ENCODE measurements around the gene LGALS16.
"Not testable (repeated sequence)": the region's sequence is repeated elsewhere in the genome, so short reads cannot be mapped to it uniquely, and the experiment has no call there.

The LGALS16 gene

GRCh38 chr19:39655613-39656012 is at the start of gene LGALS16:
Gene LGALS16, plus strand, starts transcription at chr19:39655913. Its CDS starts 49 bp downstream, at chr19:39655962.
- Mint-ChIP-seq H3K36me3 (ENCODE audit: low read depth) (no peaks in the 10 kb centered on the region), H3K27ac (no peak within 1 kb of the TSS), H3K4me1 (ENCODE audit: low read depth) (no peaks in the 10 kb centered on the region), H3K4me3 (no peak within 1 kb of the TSS), H3K9me3 (no peaks in the 10 kb centered on the region), H3K27me3 (ENCODE audit: low read depth) (peaks cover 33% of the 10 kb centered on the region)
- no peak for DNase-seq (ENCODE audit: low spot score)

- Mint-ChIP-seq H3K4me3 (no peak overlapping the region), H3K9me3 (no peaks in the 10 kb centered on the region), H3K27me3 (ENCODE audit: low read depth) (no peaks in the 10 kb centered on the region), H3K4me1 (ENCODE audit: low read depth) (no peaks in the 10 kb centered on the region), H3K36me3 (ENCODE audit: low read depth) (no peaks in the 10 kb centered on the region), H3K27ac (no peak overlapping the region)
- DNase-seq (ENCODE audit: low spot score) = no peak
Measured at GRCh38 chr19:39607021-39607420, 48.7 kb upstream of the LGALS16 start.

GRCh38 chr19:39607561-39607960 is 48.2 kb upstream of the LGALS16 start:
- DNase-seq (ENCODE audit: low spot score) = no peak
- Mint-ChIP-seq H3K4me3 (no peak overlapping the region), H3K4me1 (ENCODE audit: low read depth) (no peaks in the 10 kb centered on the region), H3K36me3 (ENCODE audit: low read depth) (no peaks in the 10 kb centered on the region), H3K27me3 (ENCODE audit: low read depth) (no peaks in the 10 kb centered on the region), H3K9me3 (no peaks in the 10 kb centered on the region), H3K27ac (no peak overlapping the region)

- H3K4me3 Mint-ChIP-seq = no peak overlapping the region
- no peaks in the 10 kb centered on the region for H3K36me3 Mint-ChIP-seq (ENCODE audit: low read depth)
- peaks cover 3% of the 10 kb centered on the region for H3K27me3 Mint-ChIP-seq (ENCODE audit: low read depth)
- H3K4me1 Mint-ChIP-seq (ENCODE audit: low read depth) = no peaks in the 10 kb centered on the region
- DNase-seq (ENCODE audit: low spot score) = no peak
- no peaks in the 10 kb centered on the region for H3K9me3 Mint-ChIP-seq
- no peak overlapping the region for H3K27ac Mint-ChIP-seq
Measured at GRCh38 chr19:39613597-39613996, 42.1 kb upstream of the LGALS16 start.

- H3K4me1 Mint-ChIP-seq (ENCODE audit: low read depth) = no peaks in the 10 kb centered on the region
- H3K9me3 Mint-ChIP-seq = no peaks in the 10 kb centered on the region
- no peak overlapping the region for H3K4me3 Mint-ChIP-seq
- H3K36me3 Mint-ChIP-seq (ENCODE audit: low read depth) = no peaks in the 10 kb centered on the region
- H3K27me3 Mint-ChIP-seq (ENCODE audit: low read depth) = peaks cover 32% of the 10 kb centered on the region
- DNase-seq (ENCODE audit: low spot score) = no peak
- no peak overlapping the region for H3K27ac Mint-ChIP-seq
Measured at GRCh38 chr19:39617745-39618144, 38.0 kb upstream of the LGALS16 start.

- H3K9me3 Mint-ChIP-seq = no peaks in the 10 kb centered on the region
- H3K4me1 Mint-ChIP-seq (ENCODE audit: low read depth) = no peaks in the 10 kb centered on the region
- no peak overlapping the region for H3K27ac Mint-ChIP-seq
- no peak overlapping the region for H3K4me3 Mint-ChIP-seq
- H3K36me3 Mint-ChIP-seq (ENCODE audit: low read depth) = no peaks in the 10 kb centered on the region
- DNase-seq (ENCODE audit: low spot score) = no peak
- peaks cover 37% of the 10 kb centered on the region for H3K27me3 Mint-ChIP-seq (ENCODE audit: low read depth)
Measured at GRCh38 chr19:39623946-39624345, 31.8 kb upstream of the LGALS16 start.

GRCh38 chr19:39627631-39628030 is 28.1 kb upstream of the LGALS16 start:
- H3K36me3 Mint-ChIP-seq (ENCODE audit: low read depth); H3K9me3 Mint-ChIP-seq; H3K4me1 Mint-ChIP-seq (ENCODE audit: low read depth); H3K27ac Mint-ChIP-seq; H3K4me3 Mint-ChIP-seq; DNase-seq (ENCODE audit: low spot score): not testable (repeated sequence)
- H3K27me3 Mint-ChIP-seq (ENCODE audit: low read depth) = peaks cover 10% of the 10 kb centered on the region

GRCh38 chr19:39631178-39631577 is 24.5 kb upstream of the LGALS16 start:
- Mint-ChIP-seq H3K36me3 (ENCODE audit: low read depth) (no peaks in the 10 kb centered on the region), H3K4me1 (ENCODE audit: low read depth) (no peaks in the 10 kb centered on the region), H3K9me3 (no peaks in the 10 kb centered on the region), H3K27me3 (ENCODE audit: low read depth) (peaks cover 12% of the 10 kb centered on the region), H3K27ac (no peak overlapping the region), H3K4me3 (no peak overlapping the region)
- no peak for DNase-seq (ENCODE audit: low spot score)

- Mint-ChIP-seq H3K9me3 (no peaks in the 10 kb centered on the region), H3K4me3 (no peak overlapping the region), H3K27me3 (ENCODE audit: low read depth) (peaks cover 12% of the 10 kb centered on the region), H3K36me3 (ENCODE audit: low read depth) (no peaks in the 10 kb centered on the region), H3K27ac (no peak overlapping the region), H3K4me1 (ENCODE audit: low read depth) (no peaks in the 10 kb centered on the region)
- DNase-seq (ENCODE audit: low spot score) = no peak
Measured at GRCh38 chr19:39631626-39632025, 24.1 kb upstream of the LGALS16 start.

- Mint-ChIP-seq H3K9me3 (no peaks in the 10 kb centered on the region), H3K4me1 (ENCODE audit: low read depth) (no peaks in the 10 kb centered on the region), H3K4me3 (no peak overlapping the region), H3K27ac (no peak overlapping the region), H3K27me3 (ENCODE audit: low read depth) (peaks cover 8% of the 10 kb centered on the region), H3K36me3 (ENCODE audit: low read depth) (no peaks in the 10 kb centered on the region)
- no peak for DNase-seq (ENCODE audit: low spot score)
Measured at GRCh38 chr19:39637891-39638290, 17.8 kb upstream of the LGALS16 start.

- no peaks in the 10 kb centered on the region for H3K4me1 Mint-ChIP-seq (ENCODE audit: low read depth)
- H3K27me3 Mint-ChIP-seq (ENCODE audit: low read depth) = peaks cover 2% of the 10 kb centered on the region
- H3K27ac Mint-ChIP-seq = no peak overlapping the region
- H3K4me3 Mint-ChIP-seq = no peak overlapping the region
- H3K36me3 Mint-ChIP-seq (ENCODE audit: low read depth) = no peaks in the 10 kb centered on the region
- no peaks in the 10 kb centered on the region for H3K9me3 Mint-ChIP-seq
- DNase-seq (ENCODE audit: low spot score) = no peak
Measured at GRCh38 chr19:39641773-39642172, 13.9 kb upstream of the LGALS16 start.

GRCh38 chr19:39643591-39643990 is 12.1 kb upstream of the LGALS16 start:
- DNase-seq (ENCODE audit: low spot score) = no peak
- Mint-ChIP-seq H3K9me3 (no peaks in the 10 kb centered on the region), H3K4me3 (no peak overlapping the region), H3K36me3 (ENCODE audit: low read depth) (no peaks in the 10 kb centered on the region), H3K4me1 (ENCODE audit: low read depth) (no peaks in the 10 kb centered on the region), H3K27me3 (ENCODE audit: low read depth) (peaks cover 2% of the 10 kb centered on the region), H3K27ac (no peak overlapping the region)

GRCh38 chr19:39645800-39646411 is 9.8 kb upstream of the LGALS16 start:
- Mint-ChIP-seq H3K27me3 (ENCODE audit: low read depth) (peaks cover 8% of the 10 kb centered on the region), H3K36me3 (ENCODE audit: low read depth) (no peaks in the 10 kb centered on the region), H3K4me3 (no peak overlapping the region), H3K4me1 (ENCODE audit: low read depth) (no peaks in the 10 kb centered on the region), H3K27ac (no peak overlapping the region), H3K9me3 (no peaks in the 10 kb centered on the region)
- DNase-seq (ENCODE audit: low spot score) = no peak

GRCh38 chr19:39647918-39648317 is 7.8 kb upstream of the LGALS16 start:
- Mint-ChIP-seq H3K27ac (no peak overlapping the region), H3K9me3 (no peaks in the 10 kb centered on the region), H3K4me3 (no peak overlapping the region), H3K4me1 (ENCODE audit: low read depth) (no peaks in the 10 kb centered on the region), H3K27me3 (ENCODE audit: low read depth) (peaks cover 23% of the 10 kb centered on the region), H3K36me3 (ENCODE audit: low read depth) (no peaks in the 10 kb centered on the region)
- DNase-seq (ENCODE audit: low spot score) = no peak

GRCh38 chr19:39659791-39660190 is 4.1 kb downstream of the LGALS16 start:
- H3K4me1 Mint-ChIP-seq (ENCODE audit: low read depth) = peaks cover 7% of the 10 kb centered on the region
- no peak overlapping the region for H3K27ac Mint-ChIP-seq
- no peaks in the 10 kb centered on the region for H3K9me3 Mint-ChIP-seq
- no peaks in the 10 kb centered on the region for H3K36me3 Mint-ChIP-seq (ENCODE audit: low read depth)
- DNase-seq (ENCODE audit: low spot score) = no peak
- H3K27me3 Mint-ChIP-seq (ENCODE audit: low read depth) = peaks cover 16% of the 10 kb centered on the region
- no peak overlapping the region for H3K4me3 Mint-ChIP-seq
